A673 (cell line): ENCODE measurements around the gene SHROOM3. TPM values are rescaled to one million over a fixed set of nuclear protein-coding genes. Genes with fewer than 3 reads are reported as not detected.

Experiments
- BruUV-seq: library from RNA; stranded (reverse); fragments of 400-500 nt; replicated peaks from 2 replicates; lab custom pipeline; 2021; lab: Mats Ljungman, UMichigan
- CTCF ChIA-PET: fragments of 300-600 bp; sonication (Branson Sonifier 250); formaldehyde crosslinking; loops from one replicate; lab custom pipeline; 2022; ENCODE audit warnings: antibody characterized with exemption; lab: Charles Lee
- POLR2A ChIA-PET: fragments of 300-600 bp; sonication (Branson Sonifier 250); formaldehyde crosslinking; loops from one replicate; lab custom pipeline; 2022; ENCODE audit warnings: antibody characterized with exemption; ENCODE audit not compliant: low non-redundant PET; lab: Charles Lee
- DNase-seq: peaks from one replicate; pipeline ENCODE4 v3.0.0-alpha.2; 2015; ENCODE audit warnings: low spot score
- H3K27ac ChIP-seq: fragments of 200-600 bp; sonication (generic); 2 replicates; pipeline ENCODE4 v1.5.1; 2016; ENCODE audit warnings: mixed run types, low read depth, mild to moderate bottlenecking, mixed read lengths, antibody characterized with exemption, low read length; ENCODE audit not compliant: poor library complexity, severe bottlenecking
- H3K27me3 ChIP-seq: fragments of 200-600 bp; sonication (generic); replicated peaks from 2 replicates; pipeline ENCODE4 v1.6.1; 2017; ENCODE audit warnings: mixed run types, low read depth, mild to moderate bottlenecking, mixed read lengths, antibody characterized with exemption, low read length; ENCODE audit not compliant: insufficient read depth, poor library complexity
- H3K36me3 ChIP-seq: fragments of 200-600 bp; sonication (generic); 2 replicates; pipeline ENCODE4 v1.6.1; 2016; ENCODE audit warnings: mixed run types, mild to moderate bottlenecking, mixed read lengths, antibody characterized with exemption, low read length; ENCODE audit not compliant: insufficient read depth, poor library complexity, severe bottlenecking
- H3K4me1 ChIP-seq: fragments of 200-600 bp; sonication (generic); 2 replicates; pipeline ENCODE4 v1.6.1; 2017; ENCODE audit warnings: mixed run types, mild to moderate bottlenecking, mixed read lengths, antibody characterized with exemption, low read length; ENCODE audit not compliant: insufficient read depth, poor library complexity, severe bottlenecking
- H3K4me3 ChIP-seq: fragments of 200-600 bp; sonication (generic); 2 replicates; pipeline ENCODE4 v1.5.1; 2016; ENCODE audit warnings: low read depth, mixed run types, mild to moderate bottlenecking, mixed read lengths, low read length; ENCODE audit not compliant: poor library complexity, severe bottlenecking
- H3K9me3 ChIP-seq: fragments of 200-600 bp; sonication (generic); 2 replicates; pipeline ENCODE4 v1.6.1; 2016; ENCODE audit warnings: mixed run types, low read depth, mild to moderate bottlenecking, mixed read lengths, antibody characterized with exemption, low read length; ENCODE audit not compliant: poor library complexity, severe bottlenecking
- CTCF ChIP-seq: fragments of 300-800, 200-600 bp; sonication (generic); conservative IDR thresholded peaks from 2 replicates; pipeline ENCODE4 v1.5.1; 2017; ENCODE audit warnings: low read depth, mild to moderate bottlenecking, antibody characterized with exemption, low read length, moderate library complexity, mixed read lengths
- EZH2 ChIP-seq: fragments of 200-600 bp; sonication (generic); IDR thresholded peaks from 2 replicates; pipeline ENCODE4 v1.6.1; 2017; ENCODE audit warnings: borderline replicate concordance, low read depth, mild to moderate bottlenecking, mixed read lengths, antibody characterized with exemption, low read length; ENCODE audit not compliant: poor library complexity, severe bottlenecking
- intact Hi-C: fragments of 100-400 bp; cut with micrococcal nuclease; formaldehyde crosslinking; loops from one replicate; pipeline ENCODE4 v1.10.0; 2022; ENCODE audit not compliant: unreplicated experiment
- total RNA-seq: library from RNA; stranded (reverse); gene quantifications from 2 replicates; pipeline ENCODE4 v1.2.3, GENCODE V29; 2021

The SHROOM3 gene
- total RNA-seq, 1 experiment from 2014 or later: 9.3 TPM

GRCh38 chr4:76539979-76540378, 105.0 kb downstream of the SHROOM3 start:
- peak; percentile 29 for DNase-seq
- ChIA-PET POLR2A (no interaction called here), CTCF (no interaction called here)
- no peak overlapping the region for H3K4me3 ChIP-seq
- no peak overlapping the region for H3K27ac ChIP-seq
- H3K9me3 ChIP-seq: no peaks in the 10 kb centered on the region
- BruUV-seq: no TSS peak
- intact Hi-C loops: no loop called here
- no peak for TF ChIP-seq EZH2
- TF ChIP-seq CTCF: no peak
- H3K4me1 ChIP-seq: no peaks in the 10 kb centered on the region
- H3K27me3 ChIP-seq: no peaks in the 10 kb centered on the region
- no peaks in the 10 kb centered on the region for H3K36me3 ChIP-seq

GRCh38 chr4:76540486-76540885, 105.5 kb downstream of the SHROOM3 start:
- no peaks in the 10 kb centered on the region for H3K36me3 ChIP-seq
- no peak overlapping the region for H3K27ac ChIP-seq
- no peaks in the 10 kb centered on the region for H3K9me3 ChIP-seq
- intact Hi-C loops: no loop called here
- CTCF ChIA-PET: no interaction called here
- no peak for TF ChIP-seq EZH2
- no peak for TF ChIP-seq CTCF
- no TSS peak for BruUV-seq
- POLR2A ChIA-PET: no interaction called here
- no peak overlapping the region for H3K4me3 ChIP-seq
- no peak for DNase-seq
- H3K27me3 ChIP-seq: no peaks in the 10 kb centered on the region
- peaks cover 2% of the 10 kb centered on the region for H3K4me1 ChIP-seq

GRCh38 chr4:76543378-76543777, 108.3 kb downstream of the SHROOM3 start:
- no peak for DNase-seq
- no peaks in the 10 kb centered on the region for H3K27me3 ChIP-seq
- H3K4me3 ChIP-seq: no peak overlapping the region
- intact Hi-C loops: no loop called here
- peaks cover 11% of the 10 kb centered on the region for H3K4me1 ChIP-seq
- no peaks in the 10 kb centered on the region for H3K36me3 ChIP-seq
- BruUV-seq: no TSS peak
- H3K27ac ChIP-seq: no peak overlapping the region
- no peak for TF ChIP-seq CTCF
- no peak for TF ChIP-seq EZH2
- ChIA-PET POLR2A (no interaction called here), CTCF (no interaction called here)
- H3K9me3 ChIP-seq: no peaks in the 10 kb centered on the region
